ENCODE data around the gene ARMC7. TPM values are rescaled to one million over a fixed set of nuclear protein-coding genes. Genes with fewer than 3 reads are reported as not detected.

Gene ARMC7
- total RNA-seq, 3 donors from 2014 or later (not counting 1 experiment from before 2014, with no cell fraction given) = 9.3 to 18.6 (median 11.3) TPM

GRCh38 chr17:75064460-75064859 is 45.3 kb upstream of the ARMC7 start:
- Histone ChIP-seq H3K36me3 (ENCODE audit: control insufficient read depth, insufficient read depth, low read length) (peaks cover 45% of the 10 kb centered on the region), H3K27me3 (ENCODE audit: control insufficient read depth, insufficient read depth, low read length) (no peaks in the 10 kb centered on the region), H3K27ac (ENCODE audit: low read length) (no peak overlapping the region), H3K9me3 (ENCODE audit: control insufficient read depth, insufficient read depth, low read length) (no peaks in the 10 kb centered on the region), H3K4me1 (ENCODE audit: control insufficient read depth, insufficient read depth, low read length) (peaks cover 5% of the 10 kb centered on the region), H3K4me3 (ENCODE audit: low read length) (no peak overlapping the region)
- Mint-ChIP-seq H3K4me3 (no peak overlapping the region), H3K36me3 (peaks cover 10% of the 10 kb centered on the region), H3K27ac (no peak overlapping the region), H3K4me1 (peaks cover 0 to 6% of the 10 kb centered on the region in 2 donors), H3K27me3 (ENCODE audit: low read depth in 2 of 2) (no peaks in the 10 kb centered on the region), H3K9me3 (no peaks in the 10 kb centered on the region)
- DNase-seq = no peak
- ATAC-seq = no peak
- intact Hi-C loops (cut with micrococcal nuclease) = no loop called here
- no peak for TF ChIP-seq CTCF (IDR thresholded peaks at IDR 0.05)
- WGBS (ENCODE audit: insufficient coverage) = 95% methylated on average over 8 of the region's 8 CpGs

GRCh38 chr17:75064867-75065561 is 44.8 kb upstream of the ARMC7 start:
- intact Hi-C loops (cut with micrococcal nuclease) = no loop called here
- no peak for TF ChIP-seq CTCF (IDR thresholded peaks at IDR 0.05)
- 98% methylated on average over 18 of the region's 18 CpGs for WGBS (ENCODE audit: insufficient coverage)
- Mint-ChIP-seq H3K36me3 (peaks cover 10% of the 10 kb centered on the region), H3K9me3 (no peaks in the 10 kb centered on the region), H3K27ac (no peak overlapping the region), H3K27me3 (ENCODE audit: low read depth in 2 of 2) (no peaks in the 10 kb centered on the region), H3K4me1 (peaks cover 0 to 6% of the 10 kb centered on the region in 2 donors), H3K4me3 (no peak overlapping the region)
- DNase-seq = no peak
- no peak for ATAC-seq
- H3K27me3 ChIP-seq (ENCODE audit: control insufficient read depth, insufficient read depth, low read length) = no peaks in the 10 kb centered on the region
- H3K4me3 ChIP-seq (ENCODE audit: low read length) = no peak overlapping the region
- H3K4me1 ChIP-seq (ENCODE audit: control insufficient read depth, insufficient read depth, low read length) = peaks cover 5% of the 10 kb centered on the region
- H3K36me3 ChIP-seq (ENCODE audit: control insufficient read depth, insufficient read depth, low read length) = peaks cover 39% of the 10 kb centered on the region
- no peak overlapping the region for H3K27ac ChIP-seq (ENCODE audit: low read length)
- H3K9me3 ChIP-seq (ENCODE audit: control insufficient read depth, insufficient read depth, low read length) = no peaks in the 10 kb centered on the region

GRCh38 chr17:75065562-75066151 is 44.1 kb upstream of the ARMC7 start:
- H3K4me3 Mint-ChIP-seq = no peak overlapping the region
- H3K27ac Mint-ChIP-seq = no peak overlapping the region

More at GRCh38 chr17:75065562-75066151, 44.1 kb upstream of the ARMC7 start:
- Histone ChIP-seq H3K27me3 (ENCODE audit: control insufficient read depth, insufficient read depth, low read length) (no peaks in the 10 kb centered on the region), H3K27ac (ENCODE audit: low read length) (no peak overlapping the region), H3K9me3 (ENCODE audit: control insufficient read depth, insufficient read depth, low read length) (no peaks in the 10 kb centered on the region), H3K4me3 (ENCODE audit: low read length) (no peak overlapping the region), H3K36me3 (ENCODE audit: control insufficient read depth, insufficient read depth, low read length) (peaks cover 38% of the 10 kb centered on the region), H3K4me1 (ENCODE audit: control insufficient read depth, insufficient read depth, low read length) (peaks cover 5% of the 10 kb centered on the region)
- no peak for TF ChIP-seq CTCF (IDR thresholded peaks at IDR 0.05)
- 81% methylated on average over 6 of the region's 6 CpGs for WGBS (ENCODE audit: insufficient coverage)
- ATAC-seq = no peak
- H3K4me1 Mint-ChIP-seq = peaks cover 0 to 6% of the 10 kb centered on the region in 2 donors
- peaks cover 10% of the 10 kb centered on the region for H3K36me3 Mint-ChIP-seq
- H3K9me3 Mint-ChIP-seq = no peaks in the 10 kb centered on the region
- no peaks in the 10 kb centered on the region for H3K27me3 Mint-ChIP-seq (ENCODE audit: low read depth in 2 of 2)
- intact Hi-C loops (cut with micrococcal nuclease) = no loop called here
- no peak for DNase-seq
